HG02870 (cell line): Measurements from ENCODE around the gene ZSCAN9.

ENCODE experiments used
- ATAC-seq: cut with Tn5 transposase; IDR thresholded peaks from one replicate; pipeline ENCODE4 v1.9.1; 2021; ENCODE audit warnings: mild to moderate bottlenecking, moderate library complexity; ENCODE audit not compliant: unreplicated experiment

ZSCAN9 gene

DNA sequence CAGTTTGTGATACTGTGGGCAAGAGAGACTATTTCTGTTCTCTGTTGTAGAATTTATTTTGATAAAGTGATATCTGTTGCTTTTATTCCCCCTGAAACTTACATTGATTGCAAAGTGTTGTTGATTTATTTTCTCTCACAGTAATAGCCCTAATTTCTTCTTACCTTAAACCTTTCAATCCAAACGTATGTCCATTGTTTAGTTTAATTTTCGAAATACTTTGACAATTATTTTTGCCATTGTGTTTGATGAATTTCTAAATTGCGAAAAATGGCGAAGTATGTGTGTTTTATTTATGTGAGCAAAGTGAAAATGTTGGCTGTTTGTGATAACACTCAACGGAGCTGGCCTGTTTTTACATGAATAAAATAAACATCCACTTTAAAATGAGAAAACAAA lies 41.5 kb downstream of the ZSCAN9 start:
- no peak for ATAC-seq

DNA sequence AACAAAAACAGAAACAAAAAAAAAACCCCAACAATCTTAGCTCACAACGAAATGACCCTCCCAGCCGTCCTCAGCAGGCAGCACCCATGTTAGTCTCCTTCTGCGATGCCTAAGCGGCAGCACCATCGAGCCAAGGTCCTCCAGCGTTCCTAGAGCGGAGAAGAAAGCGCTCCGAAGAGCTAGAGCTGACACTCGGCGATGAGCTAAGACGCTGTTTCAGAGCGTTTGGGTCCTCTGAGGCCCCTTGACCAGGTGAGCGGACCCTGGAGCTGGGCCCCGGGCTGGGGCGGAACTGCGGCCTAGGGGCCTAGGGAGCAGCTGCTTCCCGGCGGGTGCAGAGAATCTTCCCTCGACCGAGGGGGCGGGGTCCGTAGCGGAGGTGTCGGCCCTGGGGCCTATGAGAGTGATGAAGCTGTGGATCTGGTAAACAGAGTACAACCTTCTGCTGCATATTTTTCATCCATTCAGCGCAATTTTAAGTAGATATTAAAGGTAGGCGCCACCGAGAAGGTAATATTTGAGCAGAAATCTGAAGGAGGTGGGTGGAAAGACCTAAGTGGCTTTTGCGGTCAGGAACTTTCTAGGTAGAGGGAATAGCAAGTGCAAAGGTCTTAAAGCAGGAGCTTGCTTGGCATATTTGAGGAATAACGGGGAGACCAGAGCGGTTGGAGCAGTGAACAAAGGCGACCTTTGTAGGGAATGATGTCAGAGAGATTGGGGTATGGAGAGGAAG lies 42.1 kb downstream of the ZSCAN9 start, which contains the start of gene ZSCAN26:
ZSCAN26 (plus strand) TSS at position 182 of the 733 bp plus-strand sequence. CDS start 4,777 bp downstream, outside the sequence.
- peak; percentile 92 for ATAC-seq

DNA sequence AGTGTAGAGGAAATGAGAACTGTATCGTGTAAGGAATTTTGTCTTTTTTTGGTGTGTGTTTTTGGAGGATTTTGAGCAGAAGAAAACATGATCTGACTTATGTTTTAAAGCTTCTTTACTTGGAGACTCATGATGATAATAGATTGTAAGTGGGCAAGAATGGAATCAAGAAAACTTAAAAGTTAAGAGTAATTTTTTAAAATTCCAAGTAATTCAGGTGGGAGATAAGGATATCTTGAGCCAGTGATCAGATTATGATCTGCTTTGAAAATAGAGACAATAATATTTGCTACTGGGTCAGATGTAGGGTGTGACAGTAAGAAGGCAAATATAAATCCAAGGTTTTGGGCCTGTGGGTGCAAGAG lies 42.6 kb downstream of the ZSCAN9 start:
- ATAC-seq, result no peak

DNA sequence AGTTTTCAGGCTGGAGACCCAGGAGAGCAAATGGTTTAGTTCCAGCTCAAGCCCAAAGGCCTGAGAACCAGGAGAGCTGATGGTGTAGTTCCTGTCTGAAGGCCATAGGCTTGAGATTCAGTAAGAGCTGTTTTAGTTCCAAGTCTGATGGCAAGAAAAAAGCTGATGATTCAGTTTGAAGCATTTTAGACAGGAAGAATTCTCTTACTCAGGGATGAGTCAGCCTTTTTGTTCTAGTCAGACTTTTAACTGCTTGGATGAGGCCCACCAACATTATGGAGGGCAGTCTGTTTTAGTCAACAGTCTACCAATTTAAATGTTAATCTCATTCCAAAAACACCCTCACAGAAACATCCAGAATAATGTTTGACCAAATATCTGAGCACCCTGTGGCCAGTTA lies 44.4 kb downstream of the ZSCAN9 start:
- no peak for ATAC-seq

DNA sequence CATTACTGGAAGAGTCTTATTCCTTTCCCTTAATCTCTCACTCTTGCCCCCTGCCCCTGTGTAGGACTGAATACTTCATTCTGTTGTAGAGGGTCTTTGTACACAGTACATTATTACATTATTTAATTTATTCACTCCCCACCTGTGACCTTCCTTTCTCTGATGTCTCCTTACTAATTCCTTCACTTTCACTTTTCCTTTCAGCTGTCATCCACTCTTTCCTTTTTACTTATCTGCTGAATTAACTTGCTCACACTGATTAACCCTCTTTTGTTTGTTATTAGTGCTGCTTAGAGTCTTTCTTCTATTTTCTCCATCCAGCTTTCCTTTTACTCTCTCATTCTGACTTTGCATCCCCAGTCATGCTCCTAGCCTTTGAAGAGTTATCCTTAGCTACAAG lies 49.8 kb downstream of the ZSCAN9 start:
- ATAC-seq, result no peak

DNA sequence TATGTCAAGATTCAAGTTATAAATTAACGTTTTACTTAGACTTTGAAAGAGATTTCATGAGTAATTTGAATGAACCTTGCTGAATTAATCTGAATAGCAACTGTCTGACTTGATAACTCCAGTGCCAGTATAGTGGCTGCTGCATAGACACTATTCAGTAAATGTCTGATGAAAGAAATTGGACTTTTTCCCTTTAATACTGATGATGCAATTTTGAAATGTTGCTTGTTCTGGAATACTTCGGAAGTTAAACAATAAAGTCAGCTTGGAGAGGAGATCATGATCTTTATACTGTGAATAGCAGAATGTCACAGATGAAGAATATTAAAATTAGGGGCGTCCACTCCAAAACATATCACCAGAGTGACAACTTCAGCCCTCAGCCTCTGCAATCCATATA lies 52.7 kb downstream of the ZSCAN9 start:
- ATAC-seq, result no peak

DNA sequence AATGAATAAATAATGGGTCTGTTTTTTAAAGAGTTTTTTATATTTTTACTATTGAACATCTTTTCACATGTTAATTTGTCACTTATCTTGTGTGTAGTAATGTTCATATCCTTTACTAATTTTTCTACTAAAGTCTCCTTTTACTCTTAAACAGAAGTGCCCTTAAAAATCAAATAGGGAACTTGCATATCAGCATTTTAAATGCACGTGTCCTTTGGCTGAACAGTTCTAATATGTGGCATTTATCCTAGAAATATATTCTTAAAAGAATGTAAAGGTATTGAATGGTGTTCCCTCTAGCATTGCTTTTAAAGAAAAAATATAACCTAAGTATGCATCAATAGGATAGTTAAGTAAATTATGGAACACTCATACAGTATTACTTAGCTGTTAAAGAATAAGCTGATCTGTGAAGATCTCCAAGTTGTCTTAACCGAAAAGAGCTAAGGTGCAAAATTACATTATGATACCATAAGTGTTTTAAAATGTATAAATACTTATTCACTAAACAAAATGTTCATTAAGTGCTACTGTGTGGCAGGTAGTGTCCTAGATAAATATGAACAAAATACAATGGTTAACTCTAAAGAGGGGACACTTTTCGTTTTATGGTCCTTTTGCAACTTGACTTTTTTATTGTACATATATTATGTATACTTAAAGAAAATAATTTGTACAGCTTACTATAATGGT lies 55.7 kb downstream of the ZSCAN9 start:
- no peak for ATAC-seq

DNA sequence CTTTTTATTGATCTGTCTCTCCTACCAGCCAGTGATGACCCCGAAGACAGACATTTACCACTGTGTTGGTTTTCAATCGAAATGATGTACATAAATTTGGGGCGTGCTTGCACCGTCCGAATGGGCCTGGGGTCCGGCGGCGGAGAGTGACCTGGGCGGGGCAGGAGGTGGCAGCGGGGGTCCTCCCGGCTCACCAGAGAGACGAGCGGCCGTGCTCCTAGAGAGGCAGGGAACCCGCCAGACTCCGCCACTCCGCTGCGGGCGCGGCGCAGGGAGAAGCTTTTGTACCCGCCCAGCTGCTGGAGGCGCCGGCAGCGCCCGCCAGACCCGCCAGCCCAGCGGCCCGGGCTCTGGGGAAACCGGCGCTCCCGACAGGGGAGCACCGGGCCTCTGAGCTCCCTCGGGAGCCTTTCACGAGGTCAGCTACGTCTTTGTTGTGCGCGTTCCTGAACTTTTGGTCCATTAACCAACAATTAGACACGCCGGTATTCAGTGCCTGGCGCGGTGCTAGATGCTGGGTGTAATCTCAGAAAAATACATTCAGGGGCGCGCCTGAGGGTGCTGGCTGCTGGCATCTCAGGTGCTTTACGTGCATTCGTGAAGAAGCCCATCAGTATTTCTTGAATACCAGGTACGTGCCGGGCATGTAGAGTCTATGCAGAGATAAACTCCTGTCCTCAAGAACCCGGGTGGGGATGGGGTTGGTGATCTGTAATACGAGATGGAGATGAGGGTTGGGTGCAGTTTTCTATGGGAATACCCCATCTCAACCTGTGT lies 56.4 kb downstream of the ZSCAN9 start, which contains the start of gene PGBD1:
PGBD1 (plus strand) TSS at position 285 of the 777 bp plus-strand sequence. CDS start 2,242 bp downstream, outside the sequence.
- ATAC-seq, result peak; percentile 74

DNA sequence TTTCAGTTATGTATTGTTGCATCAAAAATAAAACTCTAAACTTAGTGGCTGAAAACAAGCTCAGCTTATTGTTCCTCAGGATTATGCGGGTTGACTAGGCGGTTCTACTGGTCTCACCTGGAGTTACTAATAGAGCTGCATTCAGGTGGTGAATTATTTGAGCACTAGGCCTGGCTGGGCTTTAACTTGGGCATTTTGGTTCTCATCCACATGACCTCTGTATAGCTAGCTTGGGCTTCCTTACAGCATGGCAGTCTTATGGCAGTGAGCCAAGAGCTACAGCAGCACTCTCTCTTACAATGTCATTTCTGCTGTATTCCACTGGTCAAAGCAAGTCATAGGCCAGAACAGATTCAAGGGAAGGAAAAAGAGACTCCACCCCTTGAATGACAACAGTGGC lies 57.9 kb downstream of the ZSCAN9 start:
- no peak for ATAC-seq
